Measurements from ENCODE around the gene RDX. TPM values are rescaled to one million over a fixed set of nuclear protein-coding genes. Genes with fewer than 3 reads are reported as not detected.

The RDX gene
- total RNA-seq, 1 donor from 2014 or later = 126 TPM

DNA sequence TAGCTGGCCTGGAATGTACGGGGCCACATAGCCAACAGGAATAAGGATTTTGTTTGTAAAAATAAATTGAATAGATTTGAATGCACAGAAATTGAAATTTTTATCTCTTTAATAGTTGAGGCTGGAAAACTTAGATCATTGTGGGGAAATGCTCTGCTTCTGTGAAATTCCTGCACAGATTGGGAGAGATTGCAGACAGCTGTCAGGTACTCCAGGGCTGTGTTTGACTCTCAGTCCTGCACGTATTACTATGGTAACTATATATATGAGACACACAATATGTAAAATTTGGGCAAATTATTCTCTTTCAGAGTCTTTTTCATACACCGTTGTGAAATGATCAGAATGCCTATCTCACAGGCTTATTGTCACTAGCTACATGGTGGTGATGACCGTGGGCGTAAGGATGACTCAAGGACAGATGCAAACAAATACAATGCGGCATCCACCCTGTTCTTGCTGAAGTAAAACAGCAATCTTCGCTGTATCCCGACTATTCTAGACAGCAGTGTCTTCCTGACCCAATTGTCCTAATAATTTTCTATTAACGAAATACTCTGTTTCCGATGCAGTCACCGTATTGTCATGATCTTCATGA lies 123.8 kb downstream of the RDX start:
- no peak for DNase-seq (ENCODE audit: low read depth)

DNA sequence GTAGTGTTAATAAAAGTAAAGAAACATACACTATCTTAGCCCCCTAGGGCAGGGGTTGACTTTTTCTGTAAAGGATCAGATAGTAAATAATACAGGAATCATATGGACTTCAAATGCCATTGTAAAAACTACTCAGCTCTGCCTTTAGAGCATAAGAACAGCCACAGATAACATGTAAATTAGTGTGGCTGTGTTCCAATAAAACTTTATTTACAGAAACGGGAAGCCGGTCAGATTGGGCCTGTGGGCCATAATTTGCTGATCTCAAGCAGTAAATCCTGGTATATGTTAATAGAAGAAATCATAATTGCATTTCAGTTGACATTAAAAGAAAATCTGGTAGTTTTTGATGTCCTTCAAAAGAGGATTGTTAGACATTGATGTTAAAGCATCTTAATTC lies 126.7 kb downstream of the RDX start:
- no peak for DNase-seq (ENCODE audit: low read depth)

DNA sequence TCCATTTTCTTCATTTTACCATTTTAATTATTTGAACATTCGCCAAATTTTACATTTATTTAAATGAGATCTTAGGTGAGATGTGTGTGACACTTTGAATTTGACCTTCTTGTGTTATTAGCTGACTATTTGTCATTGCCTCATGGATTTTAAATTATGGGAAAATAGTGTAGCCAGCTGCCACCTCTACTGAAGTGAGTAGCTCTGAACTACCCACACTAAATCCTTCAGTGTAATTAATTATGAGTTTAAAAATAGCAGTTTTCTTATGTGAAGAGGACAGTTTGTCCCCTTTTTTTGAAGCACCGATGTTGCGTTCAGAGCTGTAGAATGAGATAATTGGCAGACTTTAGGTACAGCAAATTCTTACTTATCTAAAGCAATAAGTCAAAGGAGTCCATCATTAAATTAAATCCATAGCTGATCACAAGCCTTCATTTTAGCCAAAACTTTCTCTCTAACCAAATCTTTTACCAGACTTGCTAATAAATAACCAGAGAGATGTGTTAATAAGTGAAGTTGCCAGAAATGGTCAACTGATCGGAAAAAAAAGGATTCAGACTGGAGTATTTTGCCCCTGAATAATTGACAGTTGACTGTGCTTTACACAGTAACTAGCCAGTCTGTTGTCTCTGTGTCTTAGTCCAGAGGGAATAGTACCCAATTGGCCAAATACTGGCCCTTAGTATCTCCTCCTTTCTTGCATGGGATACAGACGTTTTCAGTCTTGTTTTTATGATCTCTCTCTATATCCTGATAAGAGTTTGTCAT lies 128.2 kb downstream of the RDX start:
- DNase-seq (ENCODE audit: low read depth) = peak; percentile 76

DNA sequence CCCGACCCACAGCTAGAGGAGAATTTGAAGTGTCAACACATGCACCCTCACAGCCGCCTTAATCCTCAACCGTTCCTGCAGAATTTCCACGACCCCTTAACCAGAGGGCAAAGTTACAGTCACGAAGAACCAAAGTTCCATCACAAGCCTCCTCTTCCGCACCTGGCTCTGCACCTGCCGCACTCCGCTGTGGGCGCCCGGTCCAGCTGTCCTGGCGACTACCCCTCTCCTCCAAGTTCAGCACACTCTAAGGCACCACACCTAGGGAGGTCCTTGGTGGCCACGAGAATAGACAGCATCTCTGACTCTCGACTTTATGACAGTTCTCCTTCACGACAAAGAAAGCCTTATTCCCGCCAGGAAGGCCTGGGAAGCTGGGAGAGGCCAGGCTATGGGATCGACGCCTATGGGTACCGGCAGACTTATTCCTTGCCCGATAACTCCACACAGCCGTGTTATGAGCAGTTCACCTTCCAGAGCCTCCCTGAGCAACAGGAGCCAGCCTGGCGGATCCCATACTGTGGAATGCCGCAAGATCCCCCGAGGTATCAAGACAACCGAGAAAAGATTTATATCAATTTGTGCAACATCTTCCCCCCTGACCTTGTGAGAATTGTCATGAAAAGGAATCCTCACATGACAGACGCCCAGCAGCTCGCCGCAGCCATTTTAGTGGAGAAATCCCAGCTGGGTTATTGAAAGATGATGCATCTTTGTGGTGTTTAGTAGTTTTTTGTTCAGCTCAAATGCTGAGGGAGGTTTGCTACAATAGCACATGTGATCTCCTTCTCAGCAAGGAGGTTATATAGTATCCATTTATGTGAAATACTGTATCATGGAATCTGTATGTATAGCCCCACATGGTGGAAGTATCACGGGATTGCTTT lies 131.1 kb downstream of the RDX start:
- DNase-seq (ENCODE audit: low read depth) = no peak

DNA sequence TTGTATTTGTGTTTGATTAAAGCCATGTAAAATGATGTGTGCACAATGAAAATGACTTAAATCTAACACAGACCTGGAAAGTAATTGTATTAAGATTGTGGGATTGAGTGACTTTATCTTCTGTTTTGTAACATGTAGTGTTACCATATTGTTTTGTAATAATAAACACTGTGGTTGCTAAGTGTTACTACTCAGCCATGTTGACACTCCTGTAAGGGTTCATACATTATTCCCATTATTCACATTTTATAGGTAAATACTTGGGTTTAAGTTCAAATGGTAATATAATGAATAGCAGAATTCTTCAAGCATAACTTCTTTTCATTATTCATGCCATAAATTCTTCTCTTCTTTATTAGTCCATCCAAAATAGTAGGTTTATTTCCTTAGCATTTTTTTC lies 134.2 kb downstream of the RDX start:
- peak; percentile 30 for DNase-seq (ENCODE audit: low read depth)

DNA sequence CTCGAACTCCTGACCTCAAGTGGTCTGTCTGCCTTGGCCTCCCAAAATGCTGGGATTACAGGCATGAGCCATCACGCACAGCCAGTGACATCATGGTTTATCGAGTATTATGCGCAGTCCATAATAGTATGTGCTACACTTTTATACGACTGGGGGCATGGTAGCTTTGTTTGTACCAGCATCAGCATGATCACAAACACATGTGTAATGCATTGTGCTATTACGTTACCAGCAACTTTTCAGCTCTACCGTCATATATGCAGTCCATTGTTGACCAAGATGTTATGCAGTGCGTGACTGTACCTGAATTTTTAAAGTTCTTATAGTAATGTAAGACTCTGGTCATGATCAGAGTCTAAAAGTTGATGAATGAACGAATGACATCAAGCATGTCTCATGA lies 135.4 kb downstream of the RDX start:
- no peak for DNase-seq (ENCODE audit: low read depth)

DNA sequence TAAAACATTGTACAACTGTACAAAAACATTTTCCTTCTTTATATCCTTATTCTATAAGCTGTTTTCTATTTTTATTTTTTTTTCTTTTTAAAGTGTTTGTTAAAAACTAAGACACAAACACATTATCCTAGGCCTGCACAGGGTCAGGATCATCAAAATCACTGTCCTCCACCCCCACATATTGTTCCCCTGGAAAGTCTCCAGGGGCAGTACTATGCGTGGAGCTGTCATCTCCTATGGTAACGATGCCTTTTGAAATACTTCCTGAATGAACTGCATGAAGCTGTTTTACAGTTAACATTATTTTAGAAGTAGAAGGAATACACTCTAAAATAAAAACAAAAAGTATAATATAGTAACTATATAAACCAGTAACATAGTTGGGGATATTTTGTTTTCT lies 136.0 kb downstream of the RDX start:
- DNase-seq (ENCODE audit: low read depth) = no peak

DNA sequence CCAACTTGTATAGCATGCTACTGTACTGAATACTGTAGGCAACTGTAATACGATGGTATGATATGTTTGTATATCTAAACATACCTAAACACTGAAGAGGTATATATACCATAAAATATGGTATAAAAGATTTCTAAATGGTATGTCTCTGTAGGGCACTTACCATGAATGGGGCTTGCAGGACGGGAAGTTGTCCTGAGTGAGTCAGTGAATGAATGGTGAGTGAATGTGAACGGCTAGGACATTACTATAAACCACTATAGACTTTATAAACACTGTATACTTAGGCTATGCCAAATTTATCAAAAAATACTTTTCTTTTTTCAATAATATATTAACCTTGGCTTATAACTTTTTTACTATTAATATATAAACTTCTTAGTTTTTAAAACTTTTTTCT lies 136.4 kb downstream of the RDX start:
- no peak for DNase-seq (ENCODE audit: low read depth)

GRCh38 chr11:110159476-110159875 lies 136.9 kb downstream of the RDX start:
- DNase-seq (ENCODE audit: low read depth) = peak; percentile 49

GRCh38 chr11:110158317-110159200 lies 137.9 kb downstream of the RDX start:
- peak; percentile 23 for DNase-seq (ENCODE audit: low read depth)

- no peak for DNase-seq (ENCODE audit: low read depth)
Measured at GRCh38 chr11:110156503-110156902, 139.9 kb downstream of the RDX start.

DNA sequence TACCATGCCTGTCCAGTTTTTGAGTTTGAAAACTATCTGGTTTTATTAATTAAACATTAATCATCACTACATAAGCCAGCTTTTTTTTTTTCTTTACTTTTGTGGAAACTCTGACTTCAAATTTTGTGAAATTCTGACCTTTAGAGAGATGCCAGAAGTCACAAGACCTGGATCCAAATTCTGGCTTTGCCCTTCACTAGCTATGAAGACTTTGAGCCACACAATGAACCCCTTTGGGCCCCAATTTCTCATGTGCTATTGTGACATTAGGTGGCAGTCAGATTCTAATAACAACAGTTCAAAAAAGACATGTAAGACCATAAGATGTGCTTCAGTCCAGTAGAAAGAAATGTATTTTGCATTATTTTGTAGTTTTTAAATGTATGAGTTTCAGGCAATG lies 142.9 kb downstream of the RDX start:
- DNase-seq (ENCODE audit: low read depth) = no peak

DNA sequence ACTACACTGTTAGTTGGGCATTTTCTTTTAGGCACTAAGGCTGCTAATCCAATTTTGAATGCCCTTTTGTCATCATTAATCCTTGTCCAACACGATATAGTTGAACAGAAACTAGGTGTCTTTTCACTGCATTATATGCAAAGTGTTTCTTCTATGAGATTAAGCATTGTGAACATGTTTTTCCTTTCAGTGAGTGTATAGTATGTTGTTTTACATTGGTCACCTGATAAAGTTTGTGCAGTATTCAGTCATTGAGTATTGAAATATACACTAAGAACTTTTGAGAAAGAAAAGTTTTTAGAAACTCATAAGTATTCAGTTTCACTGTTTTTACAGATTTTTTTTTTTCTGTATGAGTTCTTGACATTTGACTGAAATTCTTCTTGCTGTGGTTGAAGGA lies 144.2 kb downstream of the RDX start:
- no peak for DNase-seq (ENCODE audit: low read depth)

DNA sequence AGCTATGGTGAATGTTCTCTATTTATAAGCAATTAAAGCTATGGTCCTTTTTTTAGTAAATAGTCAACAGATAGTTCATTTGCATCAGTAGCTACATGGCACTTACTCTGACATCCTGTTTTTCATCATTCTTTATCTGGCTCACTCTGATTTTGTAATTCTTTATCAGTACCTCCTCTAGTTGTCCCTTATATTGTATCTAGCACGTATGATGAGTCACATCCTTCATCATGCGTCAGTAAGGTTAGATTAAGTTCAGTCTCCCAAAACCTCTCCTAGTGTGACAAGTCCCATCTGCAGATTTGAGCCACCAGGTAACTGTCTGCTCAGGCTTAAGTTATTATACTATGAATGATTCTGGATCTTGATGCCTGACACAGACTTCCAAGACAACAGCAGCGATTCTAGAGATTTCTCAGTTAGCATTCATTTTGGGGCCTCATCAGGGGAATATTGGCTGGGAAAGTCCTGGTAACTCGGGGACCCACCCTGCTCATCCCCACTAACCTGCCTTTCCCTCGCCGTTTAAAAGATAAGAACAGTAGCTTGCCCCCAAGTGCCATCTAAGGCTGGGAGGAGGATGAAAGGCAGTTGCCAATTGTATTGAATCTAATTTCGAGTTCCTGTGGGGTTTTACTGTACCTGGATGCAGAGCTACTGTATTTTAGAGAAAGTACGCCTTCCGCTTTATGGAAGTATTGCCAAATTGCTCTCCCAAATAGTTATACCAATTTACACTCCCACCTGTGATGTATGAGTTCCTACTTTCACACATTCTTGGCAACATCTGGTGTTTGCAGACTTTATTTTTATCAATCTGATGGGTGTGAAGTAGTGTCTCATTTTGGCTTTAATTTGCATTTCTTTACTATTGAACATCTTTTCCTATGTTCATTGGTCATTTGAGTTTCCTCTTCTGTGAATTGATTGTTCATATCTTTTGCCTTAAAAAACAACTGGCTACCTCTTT lies 147.4 kb downstream of the RDX start:
- DNase-seq (ENCODE audit: low read depth) = peak; percentile 65

- DNase-seq (ENCODE audit: low read depth) = peak; percentile 91
Measured at GRCh38 chr11:110147962-110148709, 148.3 kb downstream of the RDX start.

GRCh38 chr11:110141812-110142211 lies 154.6 kb downstream of the RDX start:
- DNase-seq (ENCODE audit: low read depth) = peak; percentile 47

DNA sequence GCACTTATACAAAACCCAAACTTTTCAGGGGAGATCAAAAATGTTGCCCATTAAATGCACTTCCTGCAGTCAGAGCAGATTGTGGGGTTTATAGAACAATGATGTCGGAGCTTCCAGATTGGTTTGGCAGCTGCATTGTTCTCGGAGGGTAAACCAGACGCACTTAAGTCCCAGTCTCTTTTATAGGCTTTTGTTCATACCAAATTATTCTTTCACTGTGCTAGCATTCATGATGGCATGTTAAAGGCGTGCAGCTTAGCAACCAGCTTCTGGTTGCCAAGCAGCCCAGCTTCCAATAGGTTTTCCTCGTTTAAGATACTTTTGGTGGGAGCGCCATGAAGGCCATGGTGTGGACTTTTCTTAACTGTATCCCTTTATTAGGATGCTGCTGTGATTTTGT lies 162.3 kb downstream of the RDX start:
- no peak for DNase-seq (ENCODE audit: low read depth)

GRCh38 chr11:110133160-110133559 lies 163.3 kb downstream of the RDX start:
- no peak for DNase-seq (ENCODE audit: low read depth)

DNA sequence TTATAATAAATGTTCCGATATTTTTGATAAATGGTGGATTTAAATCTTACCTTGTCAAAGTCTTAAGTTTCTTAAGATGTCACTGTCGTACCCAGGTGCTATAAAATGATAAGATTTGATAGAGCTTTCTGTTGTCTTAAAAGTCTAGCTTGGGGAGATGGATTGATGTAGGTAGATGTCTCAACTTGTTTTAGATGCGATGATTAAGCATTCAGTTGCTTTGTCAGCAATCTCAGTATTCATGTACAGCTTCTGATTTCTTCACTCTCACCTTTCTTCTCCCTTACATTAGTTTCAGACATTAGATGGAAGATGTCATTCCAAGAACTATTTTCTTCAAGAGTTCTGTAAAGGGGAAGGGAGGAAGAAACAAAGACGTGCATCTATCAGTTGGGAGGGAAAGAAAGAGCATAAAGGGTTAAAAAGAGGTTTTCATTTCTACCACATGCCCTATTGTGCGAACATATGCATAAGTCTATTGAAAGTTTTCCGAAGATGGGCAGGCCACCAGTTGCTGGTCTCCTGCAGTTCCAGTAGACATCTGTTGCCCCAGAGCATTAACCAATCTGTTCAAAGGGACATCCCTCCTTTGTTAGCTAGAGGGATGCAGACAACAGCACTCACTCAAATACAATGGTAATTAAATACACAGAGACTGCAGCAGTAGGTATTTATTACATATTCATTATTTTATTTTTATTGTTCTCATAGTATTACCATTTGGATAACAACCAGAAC lies 164.9 kb downstream of the RDX start:
- DNase-seq (ENCODE audit: low read depth) = no peak

All from renal cortical epithelial cell (primary cell).